ENCODE measurements around the gene LRRC55.

The LRRC55 gene

GRCh38 chr11:57153448-57153847 lies 28.3 kb upstream of the LRRC55 start:
- DNase-seq (ENCODE audit: extremely low spot score) = no peak
- POLR2A ChIA-PET = no interaction called here
- CTCF ChIA-PET = no interaction called here
- TF ChIP-seq, protein P1, sequence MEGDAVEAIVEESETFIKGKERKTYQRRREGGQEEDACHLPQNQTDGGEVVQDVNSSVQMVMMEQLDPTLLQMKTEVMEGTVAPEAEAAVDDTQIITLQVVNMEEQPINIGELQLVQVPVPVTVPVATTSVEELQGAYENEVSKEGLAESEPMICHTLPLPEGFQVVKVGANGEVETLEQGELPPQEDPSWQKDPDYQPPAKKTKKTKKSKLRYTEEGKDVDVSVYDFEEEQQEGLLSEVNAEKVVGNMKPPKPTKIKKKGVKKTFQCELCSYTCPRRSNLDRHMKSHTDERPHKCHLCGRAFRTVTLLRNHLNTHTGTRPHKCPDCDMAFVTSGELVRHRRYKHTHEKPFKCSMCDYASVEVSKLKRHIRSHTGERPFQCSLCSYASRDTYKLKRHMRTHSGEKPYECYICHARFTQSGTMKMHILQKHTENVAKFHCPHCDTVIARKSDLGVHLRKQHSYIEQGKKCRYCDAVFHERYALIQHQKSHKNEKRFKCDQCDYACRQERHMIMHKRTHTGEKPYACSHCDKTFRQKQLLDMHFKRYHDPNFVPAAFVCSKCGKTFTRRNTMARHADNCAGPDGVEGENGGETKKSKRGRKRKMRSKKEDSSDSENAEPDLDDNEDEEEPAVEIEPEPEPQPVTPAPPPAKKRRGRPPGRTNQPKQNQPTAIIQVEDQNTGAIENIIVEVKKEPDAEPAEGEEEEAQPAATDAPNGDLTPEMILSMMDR (IDR thresholded peaks at IDR 0.05; ENCODE audit: control extremely low read depth, extremely low read depth, low read depth, missing control alignments) = no peak

DNA sequence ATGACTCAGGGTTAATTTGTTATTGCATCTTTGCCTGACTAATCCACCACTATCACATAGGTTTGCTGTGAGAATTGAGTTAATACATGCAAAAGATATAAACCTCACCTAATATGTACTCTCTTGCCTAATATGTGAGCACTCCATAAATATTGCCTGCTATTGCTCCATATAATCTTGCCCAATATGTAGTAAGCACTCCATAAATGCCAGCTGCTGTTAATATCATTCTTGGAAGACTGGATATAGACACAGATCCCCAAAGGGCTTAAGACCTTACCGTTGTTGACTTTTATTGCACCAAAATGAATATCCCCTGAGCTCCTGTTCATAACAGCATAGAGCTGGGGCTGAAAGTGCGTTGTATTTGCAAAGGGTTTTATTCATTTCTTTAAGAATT lies 27.0 kb upstream of the LRRC55 start:
- ChIA-PET POLR2A (no interaction called here), CTCF (no interaction called here)
- no peak for DNase-seq (ENCODE audit: extremely low spot score)
- TF ChIP-seq, protein P1 (IDR thresholded peaks at IDR 0.05; ENCODE audit: control extremely low read depth, extremely low read depth, low read depth, missing control alignments) = no peak

DNA sequence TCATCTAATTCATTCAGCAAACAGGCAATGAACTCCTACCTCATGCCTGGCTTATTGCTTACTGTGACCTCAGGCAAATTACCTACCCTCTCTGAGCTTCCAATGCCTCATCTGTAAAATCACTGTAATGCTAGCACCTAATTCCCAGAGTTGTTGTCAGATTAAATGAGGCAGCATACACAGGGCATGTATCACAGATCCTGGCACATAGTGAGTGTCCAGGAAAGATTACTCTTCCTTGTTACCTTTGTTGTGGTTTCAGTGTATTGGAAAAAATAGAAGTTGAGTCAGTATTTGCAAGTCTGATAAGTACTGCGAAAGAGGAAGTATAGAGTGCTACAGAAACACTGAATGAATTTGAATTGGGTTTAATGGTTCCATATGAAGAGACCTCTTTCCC lies 26.4 kb upstream of the LRRC55 start:
- POLR2A ChIA-PET = no interaction called here
- CTCF ChIA-PET = no interaction called here
- no peak for DNase-seq (ENCODE audit: extremely low spot score)
- TF ChIP-seq, protein P1 (IDR thresholded peaks at IDR 0.05; ENCODE audit: control extremely low read depth, extremely low read depth, low read depth, missing control alignments) = no peak

DNA sequence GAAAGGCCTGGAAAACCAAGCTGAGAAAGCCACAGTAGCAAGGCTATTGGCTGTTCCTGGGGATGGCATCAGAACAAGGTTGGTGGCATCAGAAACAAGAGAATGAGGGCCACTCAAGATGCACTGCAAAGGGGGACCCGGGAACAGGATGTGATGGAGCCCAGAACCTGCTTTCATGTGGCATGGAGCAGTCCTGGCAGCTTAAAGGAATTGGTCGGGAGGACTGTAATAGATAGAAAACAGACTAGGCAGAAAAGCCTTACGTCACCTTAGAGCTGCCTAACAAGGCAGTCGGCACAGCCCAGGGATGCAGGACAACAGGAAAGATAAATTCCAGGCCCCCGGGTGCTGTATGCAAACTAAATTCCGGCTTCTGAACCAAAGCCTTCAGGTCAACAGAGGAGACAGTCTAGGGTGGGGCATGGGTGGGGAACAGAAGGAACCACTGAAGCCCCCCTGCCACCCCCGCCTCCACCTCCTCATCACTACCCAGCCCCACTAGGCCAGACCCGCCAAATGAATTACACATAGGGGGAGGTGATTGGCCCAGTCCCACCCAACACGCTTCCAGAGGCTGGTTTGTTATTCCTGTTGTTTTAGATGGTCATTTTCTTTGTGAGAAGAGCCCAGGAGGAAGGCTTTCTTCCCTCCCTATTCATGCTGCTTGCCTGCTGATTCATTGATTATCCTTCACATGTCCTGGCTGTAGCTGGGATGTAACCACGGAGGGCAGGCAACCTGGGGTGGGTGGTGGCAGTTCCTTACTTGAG lies 25.7 kb upstream of the LRRC55 start:
- ChIA-PET CTCF (no interaction called here), POLR2A (no interaction called here)
- TF ChIP-seq, protein P1 (IDR thresholded peaks at IDR 0.05; ENCODE audit: control extremely low read depth, extremely low read depth, low read depth, missing control alignments) = no peak
- no peak for DNase-seq (ENCODE audit: extremely low spot score)

DNA sequence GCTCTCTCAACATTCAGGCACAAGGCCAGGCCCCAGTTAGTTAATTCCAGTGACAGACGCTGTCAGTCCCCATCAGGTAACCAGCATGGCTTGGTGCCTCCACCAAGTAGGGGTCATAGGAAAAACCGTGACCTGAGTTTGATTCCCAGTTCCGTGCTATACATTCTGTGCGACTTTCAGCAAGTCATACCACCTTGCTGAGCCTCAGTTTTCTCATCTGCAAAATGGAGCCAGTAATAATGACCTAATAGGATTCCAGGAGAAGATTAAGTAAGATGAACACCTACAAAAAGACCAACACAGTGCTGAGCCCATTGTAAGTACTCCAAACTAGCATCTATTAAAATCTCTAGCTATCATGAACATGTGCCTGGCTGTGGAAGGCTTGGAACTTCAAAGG lies 24.8 kb upstream of the LRRC55 start:
- ChIA-PET POLR2A (no interaction called here), CTCF (no interaction called here)
- DNase-seq (ENCODE audit: extremely low spot score) = no peak
- TF ChIP-seq, protein P1 (IDR thresholded peaks at IDR 0.05; ENCODE audit: control extremely low read depth, extremely low read depth, low read depth, missing control alignments) = no peak

DNA sequence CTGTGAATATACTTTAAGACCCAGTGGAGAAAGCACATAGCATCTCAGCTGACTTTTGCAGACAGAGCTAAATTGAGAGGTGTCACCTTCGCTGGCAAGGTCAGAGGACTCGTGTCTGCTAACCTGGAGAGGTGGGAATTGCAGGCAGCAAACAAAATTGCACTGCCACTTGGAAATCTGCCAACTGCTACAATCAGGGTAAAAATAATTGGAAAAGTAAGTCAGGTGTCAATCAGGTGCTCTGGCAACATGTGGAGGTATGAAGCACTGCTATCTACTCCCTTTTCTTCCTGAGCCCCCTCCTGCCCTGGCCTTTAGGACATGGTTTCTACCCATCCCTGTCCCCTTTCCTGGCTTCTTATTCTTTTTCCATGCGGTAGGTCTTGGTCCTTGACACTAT lies 24.1 kb upstream of the LRRC55 start:
- ChIA-PET POLR2A (no interaction called here), CTCF (no interaction called here)
- no peak for DNase-seq (ENCODE audit: extremely low spot score)
- TF ChIP-seq, protein P1 (IDR thresholded peaks at IDR 0.05; ENCODE audit: control extremely low read depth, extremely low read depth, low read depth, missing control alignments) = no peak

Data from GM10248 (cell line).